Peyer's patch (tissue), 4 donors: ENCODE measurements around the gene HIGD2A.

Experiments
- CTCF ChIP-seq, 6 experiments: fragments of 450-650 bp in 4 of 6; fragments of 200-600 bp in 2 of 6; sonication (generic) in 1 of 6; IDR thresholded peaks; one replicate each; pipeline ENCODE4 v1.5.1; 2017 to 2019; ENCODE audit warnings: antibody characterized with exemption in 6 of 6, mild to moderate bottlenecking in 3 of 6, moderate library complexity in 1 of 6
- POLR2A ChIP-seq, 2 donors: fragments of 450-650 bp; IDR thresholded peaks; one replicate each; pipeline ENCODE4 v1.5.1; 2017; ENCODE audit warnings: antibody characterized with exemption in 2 of 2, mild to moderate bottlenecking in 2 of 2, moderate library complexity in 2 of 2

- TF ChIP-seq POLR2A (IDR thresholded peaks at IDR 0.05) (no peak), CTCF (IDR thresholded peaks at IDR 0.05) (no peak)
These were observed 41.4 kb downstream of the HIGD2A start for GRCh38 chr5:176429972-176430371.
